CD14-positive monocyte (primary cell): ENCODE measurements around the gene ATP6V0E2. TPM values are rescaled to one million over a fixed set of nuclear protein-coding genes. Genes with fewer than 3 reads are reported as not detected.

Experiments used
- DNase-seq, 3 donors: peaks; one replicate each; pipeline ENCODE4 v3.0.0-alpha.2; 2011 to 2022
- H2AFZ ChIP-seq: 2 replicates; pipeline ENCODE4 v1.6.0; 2012; ENCODE audit warnings: mild to moderate bottlenecking, low read depth, low read length, inconsistent platforms; ENCODE audit not compliant: insufficient read depth, poor library complexity, severe bottlenecking
- H3K27ac ChIP-seq, 2 donors: 1 replicate in 1 of 2; 2 replicates in 1 of 2; pipeline ENCODE4 v1.5.1; 2012 to 2013; ENCODE audit warnings: low read length in 2 of 2, control low read depth in 1 of 2, inconsistent platforms in 1 of 2, low read depth in 1 of 2, mild to moderate bottlenecking in 1 of 2
- H3K27me3 ChIP-seq, 2 donors: one replicate each; pipeline versions ENCODE4 v1.6.0 to v1.6.1; 2011 to 2013; ENCODE audit warnings: low read length in 2 of 2; ENCODE audit not compliant: control insufficient read depth in 2 of 2, insufficient read depth in 2 of 2
- H3K36me3 ChIP-seq, 2 donors: replicated peaks in 1 of 2; 1 replicate in 1 of 2; 2 replicates in 1 of 2; pipeline versions ENCODE4 v1.5.1 to v1.6.1; 2012 to 2013; ENCODE audit warnings: low read length in 2 of 2, control low read depth in 1 of 2, inconsistent platforms in 1 of 2, mild to moderate bottlenecking in 1 of 2; ENCODE audit not compliant: insufficient read depth in 2 of 2, control insufficient read depth in 1 of 2
- H3K4me1 ChIP-seq, 2 donors: 1 replicate in 1 of 2; 2 replicates in 1 of 2; pipeline versions ENCODE4 v1.5.1 to v1.6.1; 2012 to 2013; ENCODE audit warnings: low read length in 2 of 2, control low read depth in 1 of 2, inconsistent platforms in 1 of 2, mild to moderate bottlenecking in 1 of 2, moderate library complexity in 1 of 2; ENCODE audit not compliant: insufficient read depth in 2 of 2, control insufficient read depth in 1 of 2
- H3K4me2 ChIP-seq: replicated peaks from 2 replicates; pipeline ENCODE3; 2012; ENCODE audit warnings: low read length, moderate library complexity, mild to moderate bottlenecking; ENCODE audit not compliant: poor library complexity, severe bottlenecking; ENCODE audit errors: extremely low read depth
- H3K4me3 ChIP-seq, 3 experiments: fragments of 200-600 bp in 1 of 3; sonication (generic) in 1 of 3; replicated peaks in 1 of 3; 1 replicate in 2 of 3; 2 replicates in 1 of 3; pipeline ENCODE4 v1.5.1; 2011 to 2013; ENCODE audit warnings: low read length in 3 of 3, mild to moderate bottlenecking in 3 of 3, control low read depth in 2 of 3, low read depth in 2 of 3, inconsistent platforms in 1 of 3, moderate library complexity in 1 of 3
- H3K79me2 ChIP-seq: 2 replicates; pipeline ENCODE4 v1.6.0; 2012; ENCODE audit warnings: mild to moderate bottlenecking, control low read depth, inconsistent platforms, low read length, moderate library complexity; ENCODE audit not compliant: insufficient read depth
- H3K9ac ChIP-seq: 2 replicates; pipeline ENCODE4 v1.6.0; 2017; ENCODE audit warnings: low read length, mild to moderate bottlenecking; ENCODE audit not compliant: insufficient read depth, poor library complexity, severe bottlenecking
- H3K9me3 ChIP-seq, 2 donors: replicated peaks in 1 of 2; 1 replicate in 1 of 2; 2 replicates in 1 of 2; pipeline versions ENCODE4 v1.5.1 to v1.6.1; 2012 to 2013; ENCODE audit warnings: low read length in 2 of 2, control low read depth in 1 of 2; ENCODE audit not compliant: control insufficient read depth in 1 of 2, insufficient read depth in 1 of 2
- H4K20me1 ChIP-seq: 2 replicates; pipeline ENCODE4 v1.6.0; 2012; ENCODE audit warnings: mild to moderate bottlenecking, low read length, control low read depth, moderate library complexity; ENCODE audit not compliant: insufficient read depth
- H3K27ac Mint-ChIP-seq, 7 donors: one replicate each; pipeline ENCODE4 v1.8.0; 2020; ENCODE audit warnings: mild to moderate bottlenecking in 7 of 7, mixed read lengths in 7 of 7, moderate library complexity in 6 of 7, inconsistent platforms in 2 of 7
- H3K27me3 Mint-ChIP-seq, 3 donors: one replicate each; pipeline ENCODE4 v1.8.0; 2021 to 2022; ENCODE audit warnings: low read depth in 3 of 3, mild to moderate bottlenecking in 3 of 3, mixed read lengths in 3 of 3, moderate library complexity in 3 of 3, inconsistent platforms in 1 of 3
- H3K36me3 Mint-ChIP-seq, 2 donors: one replicate each; pipeline ENCODE4 v1.8.0; 2020; ENCODE audit warnings: mixed read lengths in 2 of 2, inconsistent platforms in 1 of 2, mild to moderate bottlenecking in 1 of 2
- H3K4me1 Mint-ChIP-seq: one replicate; pipeline ENCODE4 v1.8.0; 2020; ENCODE audit warnings: mild to moderate bottlenecking, mixed read lengths
- H3K4me3 Mint-ChIP-seq, 2 donors: one replicate each; pipeline ENCODE4 v1.8.0; 2020; ENCODE audit warnings: mild to moderate bottlenecking in 2 of 2, mixed read lengths in 2 of 2, moderate library complexity in 1 of 2
- H3K9me3 Mint-ChIP-seq, 7 donors: one replicate each; pipeline ENCODE4 v1.8.0; 2020 to 2022; ENCODE audit warnings: mixed read lengths in 7 of 7, mild to moderate bottlenecking in 6 of 7, moderate library complexity in 6 of 7, inconsistent platforms in 2 of 7
- WGBS: methylation state at CpG from one replicate; pipeline ENCODE4 v1.1.5; 2013; ENCODE audit warnings: missing lambda C conversion rate; ENCODE audit not compliant: insufficient coverage; 5-methylcytosine and 5-hydroxymethylcytosine counted together
- intact Hi-C, 2 donors: fragments of 100-400 bp; cut with micrococcal nuclease; formaldehyde crosslinking; loops; one replicate each; pipeline versions ENCODE4 v1.15.0 to v1.15.1; 2023
- polyA plus RNA-seq, 3 donors: library from polyadenylated mRNA; depleted of rRNA in 1 of 3; unstranded in 2 of 3; stranded (reverse) in 1 of 3; fragments of 300-500 nt in 2 of 3; fragments of >200 nt in 1 of 3; fragmentation: Illumina TruSeq in 2 of 3; gene quantifications; 1 replicate in 2 of 3; 2 replicates in 1 of 3; pipeline ENCODE4 v1.2.3, GENCODE V29; 2012 to 2021
- TF ChIP-seq, protein P1 (sequence below): fragments of 200-600 bp; IDR thresholded peaks from one replicate; pipeline ENCODE4 v1.8.0; 2022; ENCODE audit warnings: antibody characterized with exemption, mild to moderate bottlenecking

ATP6V0E2 gene
- polyA plus RNA-seq, 3 donors: 4.4 to 13.3 (median 8.2) TPM

DNA sequence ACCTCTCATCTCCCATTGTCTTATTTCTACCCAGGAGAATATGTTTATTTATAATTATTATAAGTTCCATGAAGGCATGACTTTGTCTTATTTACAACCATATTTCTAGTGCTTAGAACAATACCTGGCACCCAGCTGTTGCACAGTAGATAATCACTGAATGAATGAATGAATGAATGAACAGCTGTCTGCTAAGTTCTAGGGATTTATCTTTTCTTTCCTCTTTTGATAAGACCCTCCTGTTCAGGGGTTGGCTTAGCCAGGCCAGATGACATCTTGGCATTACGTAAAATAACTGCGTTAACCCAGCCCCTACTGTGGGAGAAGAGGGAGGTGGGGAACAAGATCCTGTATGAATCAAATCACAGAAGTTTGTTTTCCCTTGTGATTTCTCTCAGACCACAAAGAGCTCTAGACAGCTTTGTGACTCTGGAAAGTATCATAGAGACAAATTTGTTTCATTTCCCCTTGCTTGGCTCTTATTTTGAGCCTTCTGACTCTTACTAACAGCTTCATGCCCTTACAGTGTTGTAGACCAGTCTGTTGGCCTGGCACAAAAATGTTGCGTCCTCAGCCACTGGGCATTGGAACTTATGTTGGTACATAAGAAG lies 27.2 kb upstream of the ATP6V0E2 start:
- TF ChIP-seq, protein P1, sequence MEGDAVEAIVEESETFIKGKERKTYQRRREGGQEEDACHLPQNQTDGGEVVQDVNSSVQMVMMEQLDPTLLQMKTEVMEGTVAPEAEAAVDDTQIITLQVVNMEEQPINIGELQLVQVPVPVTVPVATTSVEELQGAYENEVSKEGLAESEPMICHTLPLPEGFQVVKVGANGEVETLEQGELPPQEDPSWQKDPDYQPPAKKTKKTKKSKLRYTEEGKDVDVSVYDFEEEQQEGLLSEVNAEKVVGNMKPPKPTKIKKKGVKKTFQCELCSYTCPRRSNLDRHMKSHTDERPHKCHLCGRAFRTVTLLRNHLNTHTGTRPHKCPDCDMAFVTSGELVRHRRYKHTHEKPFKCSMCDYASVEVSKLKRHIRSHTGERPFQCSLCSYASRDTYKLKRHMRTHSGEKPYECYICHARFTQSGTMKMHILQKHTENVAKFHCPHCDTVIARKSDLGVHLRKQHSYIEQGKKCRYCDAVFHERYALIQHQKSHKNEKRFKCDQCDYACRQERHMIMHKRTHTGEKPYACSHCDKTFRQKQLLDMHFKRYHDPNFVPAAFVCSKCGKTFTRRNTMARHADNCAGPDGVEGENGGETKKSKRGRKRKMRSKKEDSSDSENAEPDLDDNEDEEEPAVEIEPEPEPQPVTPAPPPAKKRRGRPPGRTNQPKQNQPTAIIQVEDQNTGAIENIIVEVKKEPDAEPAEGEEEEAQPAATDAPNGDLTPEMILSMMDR: no peak
- no peak overlapping the region for H3K27ac Mint-ChIP-seq
- peaks cover 4% of the 10 kb centered on the region for H4K20me1 ChIP-seq
- no peaks in the 10 kb centered on the region for H3K9me3 ChIP-seq
- H3K9me3 Mint-ChIP-seq: no peaks in the 10 kb centered on the region
- H2AFZ ChIP-seq: no peak overlapping the region
- peaks cover 19 to 24% of the 10 kb centered on the region in 2 donors for H3K36me3 Mint-ChIP-seq
- H3K36me3 ChIP-seq: peaks cover 9 to 20% of the 10 kb centered on the region in 2 donors
- no peak for DNase-seq
- intact Hi-C loops: no loop called here
- H3K4me2 ChIP-seq: no peak overlapping the region
- WGBS: 57% methylated on average over 1 of the region's 3 CpGs
- H3K4me1 ChIP-seq: peaks cover 12 to 16% of the 10 kb centered on the region in 2 donors
- H3K27me3 ChIP-seq: no peaks in the 10 kb centered on the region
- H3K27ac ChIP-seq: no peak overlapping the region
- H3K79me2 ChIP-seq: no peaks in the 10 kb centered on the region
- H3K4me1 Mint-ChIP-seq: peaks cover 20% of the 10 kb centered on the region
- H3K4me3 Mint-ChIP-seq: no peak overlapping the region
- H3K9ac ChIP-seq: no peak overlapping the region
- H3K27me3 Mint-ChIP-seq: peaks cover 0 to 2% (median 0%) of the 10 kb centered on the region in 3 donors
- H3K4me3 ChIP-seq: no peak overlapping the region

- TF ChIP-seq, protein P1: no peak
- peaks cover 19% of the 10 kb centered on the region for H3K4me1 Mint-ChIP-seq
- no peak overlapping the region for H3K27ac Mint-ChIP-seq
- no peaks in the 10 kb centered on the region for H4K20me1 ChIP-seq
- no peaks in the 10 kb centered on the region for H3K27me3 ChIP-seq
- no peaks in the 10 kb centered on the region for H3K9me3 ChIP-seq
- no peak overlapping the region for H2AFZ ChIP-seq
- WGBS: 100% methylated on average over 1 of the region's 6 CpGs
- no peaks in the 10 kb centered on the region for H3K79me2 ChIP-seq
- no peak overlapping the region for H3K4me3 Mint-ChIP-seq
- H3K4me3 ChIP-seq: no peak overlapping the region
- no peak overlapping the region for H3K4me2 ChIP-seq
- no peak for DNase-seq
- peaks cover 12 to 32% of the 10 kb centered on the region in 2 donors for H3K36me3 ChIP-seq
- peaks cover 26 to 34% of the 10 kb centered on the region in 2 donors for H3K36me3 Mint-ChIP-seq
- peaks cover 0 to 5% (median 2%) of the 10 kb centered on the region in 3 donors for H3K27me3 Mint-ChIP-seq
- H3K27ac ChIP-seq: no peak overlapping the region
- intact Hi-C loops: no loop called here
- peaks cover 0 to 1% (median 0%) of the 10 kb centered on the region in 7 donors for H3K9me3 Mint-ChIP-seq
- H3K9ac ChIP-seq: no peak overlapping the region
- peaks cover 12 to 16% of the 10 kb centered on the region in 2 donors for H3K4me1 ChIP-seq
These were observed 24.6 kb upstream of the ATP6V0E2 start for GRCh38 chr7:149849174-149849573.
